H9 (cell line): ENCODE measurements around the gene DCDC2C. TPM values are rescaled to one million over a fixed set of nuclear protein-coding genes. Genes with fewer than 3 reads are reported as not detected.

ENCODE experiments used
- DNase-seq: peaks from one replicate; pipeline ENCODE4 v3.0.0-alpha.2; 2017
- H2AFZ ChIP-seq: one replicate; pipeline ENCODE4 v1.6.1; 2013; ENCODE audit warnings: mild to moderate bottlenecking, low read length, control low read depth, moderate library complexity
- H2AK5ac ChIP-seq: 2 replicates; pipeline ENCODE4 v1.6.1; 2013; ENCODE audit warnings: low read length, control low read depth, mixed read lengths; ENCODE audit not compliant: insufficient read length
- H2BK120ac ChIP-seq: one replicate; pipeline ENCODE4 v1.6.1; 2013; ENCODE audit warnings: low read depth, mild to moderate bottlenecking, low read length, control low read depth, inconsistent platforms; ENCODE audit not compliant: poor library complexity, severe bottlenecking
- H2BK12ac ChIP-seq: 2 replicates; pipeline ENCODE4 v1.6.1; 2013; ENCODE audit warnings: low read length, control low read depth, mixed read lengths, low read depth; ENCODE audit not compliant: insufficient read length
- H2BK15ac ChIP-seq: 2 replicates; pipeline ENCODE4 v1.6.1; 2013; ENCODE audit warnings: low read depth, low read length, control low read depth
- H2BK20ac ChIP-seq: one replicate; pipeline ENCODE4 v1.6.1; 2013; ENCODE audit warnings: low read depth, mild to moderate bottlenecking, low read length, control low read depth, inconsistent platforms; ENCODE audit not compliant: poor library complexity, severe bottlenecking
- H2BK5ac ChIP-seq: 2 replicates; pipeline ENCODE4 v1.6.1; 2013; ENCODE audit warnings: low read length, control low read depth, mixed read lengths; ENCODE audit not compliant: insufficient read length
- H3K14ac ChIP-seq: 2 replicates; pipeline ENCODE4 v1.6.1; 2013; ENCODE audit warnings: low read length, control low read depth; ENCODE audit not compliant: insufficient read depth
- H3K18ac ChIP-seq: 2 replicates; pipeline ENCODE4 v1.6.1; 2013; ENCODE audit warnings: low read depth, mild to moderate bottlenecking, mixed read lengths, low read length, control low read depth; ENCODE audit not compliant: insufficient read length
- H3K23ac ChIP-seq: 2 replicates; pipeline ENCODE4 v1.6.1; 2013; ENCODE audit warnings: low read length, control low read depth, mixed read lengths, low read depth; ENCODE audit not compliant: insufficient read length
- H3K23me2 ChIP-seq: 2 replicates; pipeline ENCODE4 v1.6.1; 2013; ENCODE audit warnings: low read depth, mild to moderate bottlenecking, mixed read lengths, low read length, control low read depth; ENCODE audit not compliant: insufficient read length, poor library complexity, severe bottlenecking
- H3K27ac ChIP-seq: 2 replicates; pipeline ENCODE4 v1.5.1; 2013; ENCODE audit warnings: low read length, control low read depth, mixed read lengths, low read depth; ENCODE audit not compliant: insufficient read length
- H3K27me3 ChIP-seq: 2 replicates; pipeline ENCODE4 v1.6.1; 2013; ENCODE audit warnings: low read length, control low read depth, inconsistent platforms; ENCODE audit not compliant: insufficient read depth
- H3K4ac ChIP-seq: 2 replicates; pipeline ENCODE4 v1.6.1; 2013; ENCODE audit warnings: low read depth, mild to moderate bottlenecking, control low read depth, inconsistent platforms, low read length, moderate library complexity
- H3K4me1 ChIP-seq: 2 replicates; pipeline ENCODE4 v1.6.1; 2013; ENCODE audit warnings: low read length, control low read depth, inconsistent platforms; ENCODE audit not compliant: insufficient read depth
- H3K4me2 ChIP-seq: 2 replicates; pipeline ENCODE4 v1.6.1; 2013; ENCODE audit warnings: low read length, control low read depth, mixed read lengths; ENCODE audit not compliant: insufficient read length, insufficient read depth
- H3K56ac ChIP-seq: 2 replicates; pipeline ENCODE4 v1.6.1; 2013; ENCODE audit warnings: low read depth, mild to moderate bottlenecking, mixed read lengths, low read length, control low read depth; ENCODE audit not compliant: insufficient read length
- H3K79me1 ChIP-seq: 2 replicates; pipeline ENCODE4 v1.6.1; 2013; ENCODE audit warnings: low read depth, mild to moderate bottlenecking, moderate library complexity, low read length, control low read depth, inconsistent platforms; ENCODE audit not compliant: insufficient read depth, poor library complexity, severe bottlenecking
- H3K79me2 ChIP-seq: 2 replicates; pipeline ENCODE4 v1.6.1; 2013; ENCODE audit warnings: low read length, control low read depth, inconsistent platforms; ENCODE audit not compliant: insufficient read depth
- H3K9ac ChIP-seq: 2 replicates; pipeline ENCODE4 v1.6.1; 2013; ENCODE audit warnings: low read length, control low read depth, mixed read lengths; ENCODE audit not compliant: insufficient read length; ENCODE audit errors: extremely low read depth
- H3K9me3 ChIP-seq: one replicate; pipeline ENCODE4 v1.6.1; 2013; ENCODE audit warnings: low read depth, low read length, inconsistent platforms; ENCODE audit not compliant: control insufficient read depth
- H3T11ph ChIP-seq: one replicate; pipeline ENCODE4 v1.6.1; 2013; ENCODE audit warnings: mild to moderate bottlenecking, low read length, control low read depth, inconsistent platforms
- H4K20me1 ChIP-seq: one replicate; pipeline ENCODE4 v1.6.1; 2013; ENCODE audit not compliant: control insufficient read depth, insufficient read length, insufficient read depth
- H4K5ac ChIP-seq: 2 replicates; pipeline ENCODE4 v1.6.1; 2013; ENCODE audit warnings: low read depth, mild to moderate bottlenecking, mixed read lengths, low read length, control low read depth; ENCODE audit not compliant: insufficient read length
- H4K8ac ChIP-seq: replicated peaks from 2 replicates; pipeline ENCODE4 v1.6.1; 2013; ENCODE audit warnings: low read length, control low read depth, mixed read lengths, low read depth; ENCODE audit not compliant: insufficient read length
- H4K91ac ChIP-seq: 2 replicates; pipeline ENCODE4 v1.6.1; 2013; ENCODE audit warnings: low read depth, mild to moderate bottlenecking, moderate library complexity, mixed read lengths, low read length, control low read depth; ENCODE audit not compliant: insufficient read length
- H3K27ac Mint-ChIP-seq, 3 experiments: 2 replicates in 2 of 3; 3 replicates in 1 of 3; pipeline ENCODE4 v1.8.0; 2020 to 2021; ENCODE audit warnings: mixed read lengths in 3 of 3, mild to moderate bottlenecking in 1 of 3, moderate library complexity in 1 of 3
- H3K27me3 Mint-ChIP-seq: 2 replicates; pipeline ENCODE4 v1.8.0; 2021; ENCODE audit warnings: low read depth, mild to moderate bottlenecking, moderate library complexity, mixed read lengths
- H3K36me3 Mint-ChIP-seq, 3 experiments: 2 replicates in 2 of 3; 3 replicates in 1 of 3; pipeline ENCODE4 v1.8.0; 2020 to 2021; ENCODE audit warnings: low read depth in 3 of 3, mixed read lengths in 3 of 3; ENCODE audit not compliant: insufficient read depth in 1 of 3
- H3K4me1 Mint-ChIP-seq, 2 experiments: 2 replicates each; pipeline ENCODE4 v1.8.0; 2020; ENCODE audit warnings: mixed read lengths in 2 of 2
- H3K4me3 Mint-ChIP-seq, 2 experiments: 2 replicates in 1 of 2; 3 replicates in 1 of 2; pipeline ENCODE4 v1.8.0; 2020 to 2021; ENCODE audit warnings: mild to moderate bottlenecking in 2 of 2, mixed read lengths in 2 of 2, moderate library complexity in 1 of 2
- H3K9me3 Mint-ChIP-seq, 2 experiments: 2 replicates in 1 of 2; 3 replicates in 1 of 2; pipeline ENCODE4 v1.8.0; 2020; ENCODE audit warnings: mild to moderate bottlenecking in 2 of 2, mixed read lengths in 2 of 2, moderate library complexity in 1 of 2
- WGBS: extraction: QIAGEN DNeasy Blood & Tissue Kit; methylation state at CpG from one replicate; pipeline ENCODE4 v1.1.7; 2013; ENCODE audit warnings: missing lambda C conversion rate, low lambda C conversion rate, mixed read lengths; ENCODE audit not compliant: insufficient read length; ENCODE audit errors: extremely low coverage; 5-methylcytosine and 5-hydroxymethylcytosine counted together
- total RNA-seq: library from RNA; stranded (reverse); gene quantifications from 2 replicates; pipeline ENCODE4 v1.2.1, GENCODE V29; 2021
- TF ChIP-seq, protein P1 (sequence below): fragments of 200-600 bp; sonication (generic); conservative IDR thresholded peaks from 3 replicates; pipeline ENCODE4 v1.8.0; 2021; ENCODE audit warnings: antibody characterized with exemption, mild to moderate bottlenecking

DCDC2C gene
- total RNA-seq, 1 experiment from 2014 or later, result not detected

DNA sequence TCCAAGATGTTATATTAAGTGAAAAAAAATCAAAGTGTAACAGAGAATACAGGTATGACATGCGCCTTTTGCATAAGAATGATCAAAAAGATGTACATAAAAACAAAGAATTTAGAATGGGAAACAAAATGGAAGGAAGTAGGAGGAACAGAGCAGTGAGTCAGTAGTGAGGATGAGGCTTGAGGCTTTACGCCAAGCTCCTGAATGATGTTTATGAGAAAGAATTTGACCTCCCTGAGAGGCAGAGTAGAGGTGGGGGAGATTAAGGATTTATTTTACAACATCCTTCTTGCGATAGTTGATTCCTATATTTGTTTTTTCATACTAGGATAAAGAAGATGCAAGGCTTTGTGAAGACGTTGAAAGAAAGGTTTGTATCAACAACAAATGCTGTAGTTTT lies 81.4 kb downstream of the DCDC2C start:
- no peaks in the 10 kb centered on the region for H3K36me3 Mint-ChIP-seq
- Histone ChIP-seq H3K27me3 (no peaks in the 10 kb centered on the region), H4K20me1 (no peaks in the 10 kb centered on the region), H2BK5ac (no peak overlapping the region), H3K56ac (no peak overlapping the region), H3T11ph (no peak overlapping the region), H2AFZ (no peak overlapping the region), H3K23me2 (no peaks in the 10 kb centered on the region), H3K9ac (no peak overlapping the region), H3K27ac (no peak overlapping the region), H2BK20ac (no peak overlapping the region), H4K8ac (no peak overlapping the region), H3K79me1 (no peaks in the 10 kb centered on the region), H4K91ac (no peak overlapping the region), H3K4me2 (no peak overlapping the region), H3K79me2 (no peaks in the 10 kb centered on the region), H3K4me1 (no peaks in the 10 kb centered on the region; the same call in 1 of the 2 replicates), H2BK120ac (no peak overlapping the region), H3K23ac (no peak overlapping the region), H3K18ac (no peak overlapping the region), H2AK5ac (no peak overlapping the region), H2BK12ac (no peak overlapping the region), H3K4ac (no peak overlapping the region), H4K5ac (no peak overlapping the region), H3K9me3 (no peaks in the 10 kb centered on the region), H3K14ac (no peak overlapping the region), H2BK15ac (no peak overlapping the region)
- no CpG with 5 or more reads among the region's 4 CpGs for WGBS
- no peak overlapping the region for H3K4me3 Mint-ChIP-seq
- no peak overlapping the region for H3K27ac Mint-ChIP-seq
- DNase-seq, result no peak
- H3K4me1 Mint-ChIP-seq, result peaks cover 22 to 23% of the 10 kb centered on the region in 2 experiments
- no peaks in the 10 kb centered on the region for H3K9me3 Mint-ChIP-seq
- TF ChIP-seq, protein P1, sequence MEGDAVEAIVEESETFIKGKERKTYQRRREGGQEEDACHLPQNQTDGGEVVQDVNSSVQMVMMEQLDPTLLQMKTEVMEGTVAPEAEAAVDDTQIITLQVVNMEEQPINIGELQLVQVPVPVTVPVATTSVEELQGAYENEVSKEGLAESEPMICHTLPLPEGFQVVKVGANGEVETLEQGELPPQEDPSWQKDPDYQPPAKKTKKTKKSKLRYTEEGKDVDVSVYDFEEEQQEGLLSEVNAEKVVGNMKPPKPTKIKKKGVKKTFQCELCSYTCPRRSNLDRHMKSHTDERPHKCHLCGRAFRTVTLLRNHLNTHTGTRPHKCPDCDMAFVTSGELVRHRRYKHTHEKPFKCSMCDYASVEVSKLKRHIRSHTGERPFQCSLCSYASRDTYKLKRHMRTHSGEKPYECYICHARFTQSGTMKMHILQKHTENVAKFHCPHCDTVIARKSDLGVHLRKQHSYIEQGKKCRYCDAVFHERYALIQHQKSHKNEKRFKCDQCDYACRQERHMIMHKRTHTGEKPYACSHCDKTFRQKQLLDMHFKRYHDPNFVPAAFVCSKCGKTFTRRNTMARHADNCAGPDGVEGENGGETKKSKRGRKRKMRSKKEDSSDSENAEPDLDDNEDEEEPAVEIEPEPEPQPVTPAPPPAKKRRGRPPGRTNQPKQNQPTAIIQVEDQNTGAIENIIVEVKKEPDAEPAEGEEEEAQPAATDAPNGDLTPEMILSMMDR, result no peak
- no peaks in the 10 kb centered on the region; the same call in 1 of the 2 replicates for H3K27me3 Mint-ChIP-seq
